AG09309 (cell line): ENCODE measurements around the gene STAM2.
"Not testable (repeated sequence)": the region's sequence is repeated elsewhere in the genome, so short reads cannot be mapped to it uniquely, and the experiment has no call there.

Source experiments
- DNase-seq: peaks from one replicate; pipeline ENCODE4 v3.0.0-alpha.2; 2010; ENCODE audit warnings: low read depth
- H3K4me3 ChIP-seq: 2 replicates; pipeline ENCODE4 v1.5.1; 2011; ENCODE audit warnings: mild to moderate bottlenecking, low read depth, low read length, moderate library complexity; ENCODE audit not compliant: control insufficient read depth
- CTCF ChIP-seq: IDR thresholded peaks from 2 replicates; pipeline ENCODE4 v1.5.1; 2011; ENCODE audit warnings: mild to moderate bottlenecking, low read depth, low read length, inconsistent platforms; ENCODE audit not compliant: insufficient read depth, control insufficient read depth; ENCODE audit errors: missing control alignments

STAM2 gene

GRCh38 chr2:152161598-152161997, 14.0 kb downstream of the STAM2 start:
- no peak for TF ChIP-seq CTCF
- no peak for DNase-seq
- no peak overlapping the region for H3K4me3 ChIP-seq

GRCh38 chr2:152160378-152160777, 15.2 kb downstream of the STAM2 start:
- DNase-seq = not testable (repeated sequence)

GRCh38 chr2:152157253-152157652, 18.3 kb downstream of the STAM2 start:
- no peak for TF ChIP-seq CTCF
- no peak for DNase-seq
- no peak overlapping the region for H3K4me3 ChIP-seq

More at GRCh38 chr2:152160378-152160777, 15.2 kb downstream of the STAM2 start:
- H3K4me3 ChIP-seq = not testable (repeated sequence)

GRCh38 chr2:152155209-152155608, 20.4 kb downstream of the STAM2 start:
- H3K4me3 ChIP-seq = no peak overlapping the region
- DNase-seq = no peak
- TF ChIP-seq CTCF = no peak

GRCh38 chr2:152154462-152154861, 21.1 kb downstream of the STAM2 start:
- TF ChIP-seq CTCF = no peak
- no peak overlapping the region for H3K4me3 ChIP-seq
- no peak for DNase-seq

- H3K4me3 ChIP-seq = no peak overlapping the region
- peak; percentile 4 for DNase-seq
- TF ChIP-seq CTCF = no peak
Measured at GRCh38 chr2:152134488-152135280, 40.9 kb downstream of the STAM2 start.

- no peak for DNase-seq
- no peak for TF ChIP-seq CTCF
Measured at GRCh38 chr2:152132306-152132705, 43.3 kb downstream of the STAM2 start.

More at GRCh38 chr2:152132306-152132705, 43.3 kb downstream of the STAM2 start:
- H3K4me3 ChIP-seq = no peak overlapping the region
